ENCODE measurements around the gene CD207. TPM values are rescaled to one million over a fixed set of nuclear protein-coding genes. Genes with fewer than 3 reads are reported as not detected.

The CD207 gene
- total and polyA plus RNA-seq, 2 experiments from 2014 or later, result not detected

DNA sequence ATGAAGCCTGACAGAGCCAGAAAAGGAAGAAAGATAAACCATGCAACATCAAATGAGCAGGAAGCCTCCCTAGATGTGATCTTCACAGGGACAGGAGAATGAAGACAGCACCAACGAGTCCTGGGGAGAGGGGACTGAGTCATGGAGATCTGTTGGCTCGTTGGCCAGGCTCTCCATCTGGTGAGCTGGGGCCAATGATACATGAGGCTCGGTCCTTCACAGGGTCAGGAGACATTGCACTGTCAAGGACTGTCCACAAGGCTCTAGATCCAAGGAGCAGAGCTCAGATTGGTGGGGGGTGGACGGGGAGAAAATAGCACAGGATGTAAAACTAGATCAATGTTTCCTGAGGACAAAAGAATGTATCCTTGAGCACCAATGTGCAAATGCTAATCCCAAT, 735 bp downstream of the CD207 start:
- Mint-ChIP-seq H3K27ac (no peak overlapping the region), H3K4me1 (no peaks in the 10 kb centered on the region)
- no peak for ATAC-seq

DNA sequence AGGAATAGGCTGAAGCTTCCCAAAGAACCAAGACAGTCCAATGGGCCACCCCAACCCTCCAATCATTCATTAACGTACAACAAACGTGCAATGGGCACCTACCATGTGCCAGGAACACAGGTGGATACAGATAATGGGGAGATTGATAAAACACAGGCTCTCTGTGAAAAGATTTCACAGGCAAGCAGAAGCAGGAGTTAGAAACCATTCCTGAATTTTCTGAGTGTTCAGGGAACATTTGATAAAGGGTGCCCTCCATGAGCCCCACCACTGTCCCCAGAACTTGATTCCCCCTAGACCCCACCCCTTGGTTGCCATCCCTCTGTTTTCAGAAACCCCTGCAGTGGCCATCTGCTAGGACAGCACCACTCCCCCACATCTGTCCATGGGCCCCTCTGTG, 1.5 kb downstream of the CD207 start:
- Mint-ChIP-seq H3K27me3 (ENCODE audit: insufficient read depth, low read depth, poor library complexity) (peaks cover 18% of the 10 kb centered on the region), H3K27ac (no peak overlapping the region)
- ATAC-seq, result no peak
- TF ChIP-seq JUNB (IDR thresholded peaks at IDR 0.05; ENCODE audit: unreplicated experiment), result no peak
- no peak for TF ChIP-seq ZNF331 (CRISPR knock-in tag; IDR thresholded peaks at IDR 0.05; ENCODE audit: low read depth)
- TF ChIP-seq STAT1 (IDR thresholded peaks at IDR 0.05; ENCODE audit: unreplicated experiment), result no peak
- TF ChIP-seq, protein P1, sequence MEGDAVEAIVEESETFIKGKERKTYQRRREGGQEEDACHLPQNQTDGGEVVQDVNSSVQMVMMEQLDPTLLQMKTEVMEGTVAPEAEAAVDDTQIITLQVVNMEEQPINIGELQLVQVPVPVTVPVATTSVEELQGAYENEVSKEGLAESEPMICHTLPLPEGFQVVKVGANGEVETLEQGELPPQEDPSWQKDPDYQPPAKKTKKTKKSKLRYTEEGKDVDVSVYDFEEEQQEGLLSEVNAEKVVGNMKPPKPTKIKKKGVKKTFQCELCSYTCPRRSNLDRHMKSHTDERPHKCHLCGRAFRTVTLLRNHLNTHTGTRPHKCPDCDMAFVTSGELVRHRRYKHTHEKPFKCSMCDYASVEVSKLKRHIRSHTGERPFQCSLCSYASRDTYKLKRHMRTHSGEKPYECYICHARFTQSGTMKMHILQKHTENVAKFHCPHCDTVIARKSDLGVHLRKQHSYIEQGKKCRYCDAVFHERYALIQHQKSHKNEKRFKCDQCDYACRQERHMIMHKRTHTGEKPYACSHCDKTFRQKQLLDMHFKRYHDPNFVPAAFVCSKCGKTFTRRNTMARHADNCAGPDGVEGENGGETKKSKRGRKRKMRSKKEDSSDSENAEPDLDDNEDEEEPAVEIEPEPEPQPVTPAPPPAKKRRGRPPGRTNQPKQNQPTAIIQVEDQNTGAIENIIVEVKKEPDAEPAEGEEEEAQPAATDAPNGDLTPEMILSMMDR (conservative IDR thresholded peaks at IDR 0.05; ENCODE audit: low read depth in 2 of 2), result no peak
- TF ChIP-seq, protein P2, sequence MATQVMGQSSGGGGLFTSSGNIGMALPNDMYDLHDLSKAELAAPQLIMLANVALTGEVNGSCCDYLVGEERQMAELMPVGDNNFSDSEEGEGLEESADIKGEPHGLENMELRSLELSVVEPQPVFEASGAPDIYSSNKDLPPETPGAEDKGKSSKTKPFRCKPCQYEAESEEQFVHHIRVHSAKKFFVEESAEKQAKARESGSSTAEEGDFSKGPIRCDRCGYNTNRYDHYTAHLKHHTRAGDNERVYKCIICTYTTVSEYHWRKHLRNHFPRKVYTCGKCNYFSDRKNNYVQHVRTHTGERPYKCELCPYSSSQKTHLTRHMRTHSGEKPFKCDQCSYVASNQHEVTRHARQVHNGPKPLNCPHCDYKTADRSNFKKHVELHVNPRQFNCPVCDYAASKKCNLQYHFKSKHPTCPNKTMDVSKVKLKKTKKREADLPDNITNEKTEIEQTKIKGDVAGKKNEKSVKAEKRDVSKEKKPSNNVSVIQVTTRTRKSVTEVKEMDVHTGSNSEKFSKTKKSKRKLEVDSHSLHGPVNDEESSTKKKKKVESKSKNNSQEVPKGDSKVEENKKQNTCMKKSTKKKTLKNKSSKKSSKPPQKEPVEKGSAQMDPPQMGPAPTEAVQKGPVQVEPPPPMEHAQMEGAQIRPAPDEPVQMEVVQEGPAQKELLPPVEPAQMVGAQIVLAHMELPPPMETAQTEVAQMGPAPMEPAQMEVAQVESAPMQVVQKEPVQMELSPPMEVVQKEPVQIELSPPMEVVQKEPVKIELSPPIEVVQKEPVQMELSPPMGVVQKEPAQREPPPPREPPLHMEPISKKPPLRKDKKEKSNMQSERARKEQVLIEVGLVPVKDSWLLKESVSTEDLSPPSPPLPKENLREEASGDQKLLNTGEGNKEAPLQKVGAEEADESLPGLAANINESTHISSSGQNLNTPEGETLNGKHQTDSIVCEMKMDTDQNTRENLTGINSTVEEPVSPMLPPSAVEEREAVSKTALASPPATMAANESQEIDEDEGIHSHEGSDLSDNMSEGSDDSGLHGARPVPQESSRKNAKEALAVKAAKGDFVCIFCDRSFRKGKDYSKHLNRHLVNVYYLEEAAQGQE (IDR thresholded peaks at IDR 0.05; ENCODE audit: unreplicated experiment), result no peak
- TF ChIP-seq EZH2 (IDR thresholded peaks at IDR 0.05; ENCODE audit: low read depth, unreplicated experiment), result no peak
- TF ChIP-seq NANOG (IDR thresholded peaks at IDR 0.05; ENCODE audit: borderline replicate concordance), result no peak
- TF ChIP-seq ZNF114 (CRISPR knock-in tag; IDR thresholded peaks at IDR 0.05), result no peak
- TF ChIP-seq POLR2AphosphoS5 (IDR thresholded peaks at IDR 0.05; ENCODE audit: low read depth), result no peak
- TF ChIP-seq CREB1 (CRISPR knock-in tag; IDR thresholded peaks at IDR 0.05; ENCODE audit: low read depth), result no peak
- TF ChIP-seq EZH2phosphoT487 (IDR thresholded peaks at IDR 0.05; ENCODE audit: unreplicated experiment), result no peak

More for the DNA sequence above, 735 bp downstream of the CD207 start:
- Mint-ChIP-seq H3K27me3 (ENCODE audit: insufficient read depth, low read depth, poor library complexity) (peaks cover 19% of the 10 kb centered on the region), H3K36me3 (ENCODE audit: low read depth) (no peaks in the 10 kb centered on the region), H3K9me3 (peaks cover 3% of the 10 kb centered on the region; the same call in 2 of the 3 replicates), H3K4me3 (no peak overlapping the region)
- no peak for DNase-seq (ENCODE audit: low spot score)
- Histone ChIP-seq H3K9me2 (ENCODE audit: insufficient read depth) (peaks cover 4% of the 10 kb centered on the region; the same call in 1 of the 2 replicates), H3F3A (replicated peaks; ENCODE audit: low read depth) (no peaks in the 10 kb centered on the region), H3K4me2 (no peak overlapping the region), H3K36me3 (ENCODE audit: insufficient read depth) (no peaks in the 10 kb centered on the region), H3K4me3 (no peak overlapping the region), H2AFZ (peak overlapping the region; percentile 14; the same call in 1 of the 2 replicates), H3K4me1 (ENCODE audit: insufficient read depth) (no peaks in the 10 kb centered on the region), H3K79me2 (replicated peaks; ENCODE audit: insufficient read depth) (no peaks in the 10 kb centered on the region), H3K27me3 (ENCODE audit: insufficient read depth) (no peaks in the 10 kb centered on the region), H4K20me1 (replicated peaks; ENCODE audit: insufficient read depth) (no peaks in the 10 kb centered on the region), H3K27ac (ENCODE audit: low read depth) (no peak overlapping the region)
- TF ChIP-seq, protein P2 (IDR thresholded peaks at IDR 0.05; ENCODE audit: unreplicated experiment), result no peak
- TF ChIP-seq EZH2phosphoT487 (IDR thresholded peaks at IDR 0.05; ENCODE audit: unreplicated experiment) (no peak), CREB1 (CRISPR knock-in tag; IDR thresholded peaks at IDR 0.05; ENCODE audit: low read depth) (no peak), JUNB (IDR thresholded peaks at IDR 0.05; ENCODE audit: unreplicated experiment) (no peak)

More for the DNA sequence above, 1.5 kb downstream of the CD207 start:
- Histone ChIP-seq H3K4me3 (no peak overlapping the region), H3F3A (replicated peaks; ENCODE audit: low read depth) (no peaks in the 10 kb centered on the region), H3K4me1 (ENCODE audit: insufficient read depth) (no peaks in the 10 kb centered on the region), H3K27me3 (ENCODE audit: insufficient read depth) (no peaks in the 10 kb centered on the region), H3K79me2 (replicated peaks; ENCODE audit: insufficient read depth) (no peaks in the 10 kb centered on the region), H3K4me2 (no peak overlapping the region), H3K36me3 (ENCODE audit: insufficient read depth) (no peaks in the 10 kb centered on the region), H4K20me1 (replicated peaks; ENCODE audit: insufficient read depth) (no peaks in the 10 kb centered on the region), H3K27ac (ENCODE audit: low read depth) (no peak overlapping the region), H2AFZ (no peak overlapping the region), H3K9me2 (ENCODE audit: insufficient read depth) (peaks cover 4% of the 10 kb centered on the region; the same call in 1 of the 2 replicates)
- no peak for DNase-seq (ENCODE audit: low spot score)
- H3K4me3 Mint-ChIP-seq, result no peak overlapping the region
- H3K4me1 Mint-ChIP-seq, result peaks cover under 1% of the 10 kb centered on the region
- peaks cover 3% of the 10 kb centered on the region; the same call in 2 of the 3 replicates for H3K9me3 Mint-ChIP-seq
- no peaks in the 10 kb centered on the region for H3K36me3 Mint-ChIP-seq (ENCODE audit: low read depth)
